Uterus (tissue), 4 donors: ENCODE data around the gene MSI1. TPM values are rescaled to one million over a fixed set of nuclear protein-coding genes. Genes with fewer than 3 reads are reported as not detected.
A peak's percentile ranks its signal among the peaks of the same experiment; 100 is the strongest.

Experiments used
- DNase-seq, 2 donors: peaks; one replicate each; pipeline ENCODE4 v3.0.0-alpha.2; 2019 to 2020
- H3K27ac ChIP-seq, 2 donors: fragments of 200-600 bp; sonication (generic); 1 replicate in 1 of 2; 2 replicates in 1 of 2; pipeline ENCODE4 v1.5.1; 2016 to 2018
- H3K27me3 ChIP-seq, 2 donors: fragments of 200-600 bp; sonication (generic); one replicate each; pipeline ENCODE4 v1.5.1; 2018 to 2019; ENCODE audit warnings: control low read depth in 1 of 2
- H3K36me3 ChIP-seq, 2 donors: fragments of 200-600 bp; sonication (generic); one replicate each; pipeline ENCODE4 v1.5.1; 2019; ENCODE audit warnings: control low read depth in 1 of 2
- H3K4me1 ChIP-seq, 2 donors: fragments of 200-600 bp; sonication (generic); one replicate each; pipeline ENCODE4 v1.5.1; 2018 to 2019; ENCODE audit warnings: control low read depth in 1 of 2
- H3K4me3 ChIP-seq, 2 donors: fragments of 200-600 bp; sonication (generic); 1 replicate in 1 of 2; 2 replicates in 1 of 2; pipeline ENCODE4 v1.5.1; 2018 to 2019; ENCODE audit warnings: mild to moderate bottlenecking in 1 of 2
- H3K9me3 ChIP-seq, 2 donors: fragments of 200-600 bp; sonication (generic); one replicate each; pipeline ENCODE4 v1.5.1; 2019; ENCODE audit warnings: control low read depth in 1 of 2
- CTCF ChIP-seq, 4 experiments: fragments of 200-600 bp in 2 of 4; fragments of 450-650 bp in 2 of 4; sonication (generic) in 2 of 4; IDR thresholded peaks; one replicate each; pipeline ENCODE4 v1.5.1; 2016 to 2019; ENCODE audit warnings: antibody characterized with exemption in 4 of 4, mild to moderate bottlenecking in 2 of 4, moderate library complexity in 1 of 4
- POLR2A ChIP-seq, 2 donors: fragments of 450-650 bp; IDR thresholded peaks; one replicate each; pipeline ENCODE4 v1.6.1; 2016; ENCODE audit warnings: antibody characterized with exemption in 2 of 2, mild to moderate bottlenecking in 1 of 2, moderate library complexity in 1 of 2
- intact Hi-C: fragments of 100-400 bp; cut with DNase I; formaldehyde crosslinking; loops from one replicate; pipeline ENCODE4 v1.15.1; 2023; ENCODE audit warnings: low total_unique reads
- total RNA-seq, 4 donors: library from RNA; depleted of rRNA in 3 of 4; stranded (reverse); fragments of >200 nt in 3 of 4; gene quantifications; one replicate each; pipeline versions ENCODE4 v1.1.0 to v1.2.4, GENCODE V29; 2014 to 2023
- donor health status: DM: yes; HTN: yes; CAD: no.

MSI1 gene
- 10 to 100 TPM in 1 of 4 donors, 1 to 10 TPM in 1, under 1 TPM in 1, not detected in 1; 0.29 to 12.0 (median 2.9) TPM for total RNA-seq

GRCh38 chr12:120368789-120369602 lies at the start of gene MSI1:
TSS of gene MSI1 (minus strand) at chr12:120369164. CDS start at chr12:120369091, 73 bp downstream.
- peak within 1 kb of the TSS in 1 of 2 donors; percentile 66 for H3K27ac ChIP-seq
- H3K4me1 ChIP-seq, result peaks cover 0 to 13% of the 10 kb centered on the region in 2 donors
- no peak for TF ChIP-seq POLR2A (IDR thresholded peaks at IDR 0.05)
- TF ChIP-seq CTCF (IDR thresholded peaks at IDR 0.05), result no peak
- H3K4me3 ChIP-seq, result peak within 1 kb of the TSS; percentile 26 to 57
- no peak for DNase-seq
- intact Hi-C loops, result no loop called here
- no peaks in the 10 kb centered on the region for H3K36me3 ChIP-seq
- H3K9me3 ChIP-seq, result no peaks in the 10 kb centered on the region
- peaks cover 0 to 3% of the 10 kb centered on the region in 2 donors for H3K27me3 ChIP-seq

- Histone ChIP-seq H3K27me3 (no peaks in the 10 kb centered on the region), H3K27ac (no peak overlapping the region), H3K36me3 (no peaks in the 10 kb centered on the region), H3K9me3 (no peaks in the 10 kb centered on the region), H3K4me1 (no peaks in the 10 kb centered on the region), H3K4me3 (no peak overlapping the region)
- intact Hi-C loops, result no loop called here
- no peak for DNase-seq
- TF ChIP-seq CTCF (IDR thresholded peaks at IDR 0.05) (no peak), POLR2A (IDR thresholded peaks at IDR 0.05) (no peak)
Measured at GRCh38 chr12:120417917-120418580, 49.1 kb upstream of the MSI1 start.

- DNase-seq, result no peak
- Histone ChIP-seq H3K9me3 (no peaks in the 10 kb centered on the region), H3K27ac (no peak overlapping the region), H3K36me3 (no peaks in the 10 kb centered on the region), H3K4me1 (no peaks in the 10 kb centered on the region), H3K4me3 (no peak overlapping the region), H3K27me3 (no peaks in the 10 kb centered on the region)
- no peak for TF ChIP-seq POLR2A (IDR thresholded peaks at IDR 0.05)
- intact Hi-C loops, result no loop called here
Measured at GRCh38 chr12:120416490-120417216, 47.7 kb upstream of the MSI1 start.

GRCh38 chr12:120413901-120414695 lies 45.1 kb upstream of the MSI1 start:
- TF ChIP-seq CTCF (IDR thresholded peaks at IDR 0.05) (no peak), POLR2A (IDR thresholded peaks at IDR 0.05) (no peak)
- Histone ChIP-seq H3K4me3 (no peak overlapping the region), H3K27me3 (no peaks in the 10 kb centered on the region), H3K36me3 (no peaks in the 10 kb centered on the region), H3K9me3 (no peaks in the 10 kb centered on the region), H3K4me1 (no peaks in the 10 kb centered on the region), H3K27ac (peak overlapping the region in 1 of 2 donors; percentile 23)
- intact Hi-C loops, result no loop called here
- DNase-seq, result peak in 1 of 2 donors; percentile 33

- no peak for TF ChIP-seq POLR2A (IDR thresholded peaks at IDR 0.05)
- Histone ChIP-seq H3K36me3 (no peaks in the 10 kb centered on the region), H3K4me3 (no peak overlapping the region), H3K9me3 (no peaks in the 10 kb centered on the region), H3K27me3 (no peaks in the 10 kb centered on the region), H3K4me1 (no peaks in the 10 kb centered on the region), H3K27ac (no peak overlapping the region)
- intact Hi-C loops, result no loop called here
- DNase-seq, result no peak
Measured at GRCh38 chr12:120412421-120412820, 43.5 kb upstream of the MSI1 start.
